Breast epithelium (tissue), 3 donors: ENCODE data around the gene PHF21B.

ENCODE experiments used
- POLR2AphosphoS5 ChIP-seq, 3 donors: sonication (generic); formaldehyde crosslinking; IDR thresholded peaks; one replicate each; pipeline ENCODE4 v1.6.1; 2017; ENCODE audit warnings: antibody characterized with exemption in 3 of 3
- TF ChIP-seq, protein P1 (sequence below), 3 donors: fragments of 450-650 bp; IDR thresholded peaks; one replicate each; pipeline ENCODE4 v1.5.1; 2016 to 2017; ENCODE audit warnings: antibody characterized with exemption in 3 of 3, mild to moderate bottlenecking in 3 of 3, moderate library complexity in 3 of 3

GRCh38 chr22:45034156-45034555 is 24.4 kb upstream of the PHF21B start:
- no peak for TF ChIP-seq POLR2AphosphoS5 (IDR thresholded peaks at IDR 0.05)
- TF ChIP-seq, protein P1, sequence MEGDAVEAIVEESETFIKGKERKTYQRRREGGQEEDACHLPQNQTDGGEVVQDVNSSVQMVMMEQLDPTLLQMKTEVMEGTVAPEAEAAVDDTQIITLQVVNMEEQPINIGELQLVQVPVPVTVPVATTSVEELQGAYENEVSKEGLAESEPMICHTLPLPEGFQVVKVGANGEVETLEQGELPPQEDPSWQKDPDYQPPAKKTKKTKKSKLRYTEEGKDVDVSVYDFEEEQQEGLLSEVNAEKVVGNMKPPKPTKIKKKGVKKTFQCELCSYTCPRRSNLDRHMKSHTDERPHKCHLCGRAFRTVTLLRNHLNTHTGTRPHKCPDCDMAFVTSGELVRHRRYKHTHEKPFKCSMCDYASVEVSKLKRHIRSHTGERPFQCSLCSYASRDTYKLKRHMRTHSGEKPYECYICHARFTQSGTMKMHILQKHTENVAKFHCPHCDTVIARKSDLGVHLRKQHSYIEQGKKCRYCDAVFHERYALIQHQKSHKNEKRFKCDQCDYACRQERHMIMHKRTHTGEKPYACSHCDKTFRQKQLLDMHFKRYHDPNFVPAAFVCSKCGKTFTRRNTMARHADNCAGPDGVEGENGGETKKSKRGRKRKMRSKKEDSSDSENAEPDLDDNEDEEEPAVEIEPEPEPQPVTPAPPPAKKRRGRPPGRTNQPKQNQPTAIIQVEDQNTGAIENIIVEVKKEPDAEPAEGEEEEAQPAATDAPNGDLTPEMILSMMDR (IDR thresholded peaks at IDR 0.05) = no peak
